Ovary (tissue), 3 donors: ENCODE data around the gene FAM50A.

Experiments
- CTCF ChIP-seq, 3 donors: fragments of 450-650 bp in 2 of 3; fragments of 200-600 bp in 1 of 3; IDR thresholded peaks; one replicate each; pipeline versions ENCODE4 v1.5.1 to v1.8.0; 2016 to 2022; ENCODE audit warnings: antibody characterized with exemption in 3 of 3, mild to moderate bottlenecking in 1 of 3
- POLR2A ChIP-seq: fragments of 450-650 bp; IDR thresholded peaks from one replicate; pipeline ENCODE4 v1.6.1; 2017; ENCODE audit warnings: antibody characterized with exemption, mild to moderate bottlenecking, moderate library complexity
- donor health status: DM: no; HTN: no; CAD: no.

- TF ChIP-seq POLR2A (no peak), CTCF (IDR thresholded peaks at IDR 0.05) (no peak)
These were observed 34.0 kb downstream of the FAM50A start for GRCh38 chrX:154477891-154478477.
